B cell (primary cell): ENCODE data around the gene MAPKAPK3. TPM values are rescaled to one million over a fixed set of nuclear protein-coding genes. Genes with fewer than 3 reads are reported as not detected.

Experiments used
- ATAC-seq: fragments of 200-7000 bp; cut with Tn5 transposase; one replicate; pipeline ENCODE4 v1.10.0; 2021; ENCODE audit warnings: low read depth, mild to moderate bottlenecking, moderate number of reproducible peaks, moderate library complexity
- CTCF ChIA-PET: fragments of 350-600 bp; sonication (Branson Sonifier 250); formaldehyde crosslinking; loops from one replicate; lab custom pipeline; 2021; ENCODE audit warnings: antibody characterized with exemption, inconsistent platforms; lab: Charles Lee
- POLR2A ChIA-PET: fragments of 350-600 bp; sonication (Branson Sonifier 250); formaldehyde crosslinking; loops from one replicate; lab custom pipeline; 2021; ENCODE audit warnings: antibody characterized with exemption; lab: Charles Lee
- DNase-seq: peaks from one replicate; pipeline ENCODE4 v3.0.0; 2013
- H2AFZ ChIP-seq: 2 replicates; pipeline ENCODE4 v1.6.1; 2012; ENCODE audit warnings: mild to moderate bottlenecking, low read depth, low read length; ENCODE audit not compliant: insufficient read depth, poor library complexity, severe bottlenecking
- H3K27ac ChIP-seq, 2 donors: 1 replicate in 1 of 2; 2 replicates in 1 of 2; pipeline ENCODE4 v1.5.1; 2012 to 2013; ENCODE audit warnings: low read length in 2 of 2, mild to moderate bottlenecking in 2 of 2, moderate library complexity in 1 of 2
- H3K27me3 ChIP-seq, 4 experiments: fragments of 200-600 bp in 1 of 4; sonication (generic) in 1 of 4; replicated peaks in 1 of 4; 1 replicate in 2 of 4; 2 replicates in 2 of 4; pipeline versions ENCODE4 v1.6.1 to v1.7.0; 2013 to 2016; ENCODE audit warnings: low read length in 3 of 4, mild to moderate bottlenecking in 2 of 4, mixed read lengths in 1 of 4, moderate library complexity in 1 of 4; ENCODE audit not compliant: insufficient read depth in 4 of 4, control insufficient read depth in 3 of 4; ENCODE audit errors: control extremely low read depth in 1 of 4
- H3K36me3 ChIP-seq, 2 experiments: replicated peaks in 1 of 2; 1 replicate in 1 of 2; 2 replicates in 1 of 2; pipeline versions ENCODE4 v1.6.1 to v1.7.1; 2013; ENCODE audit warnings: low read length in 1 of 2; ENCODE audit not compliant: insufficient read depth in 2 of 2, control insufficient read depth in 1 of 2; ENCODE audit errors: control extremely low read depth in 1 of 2, extremely low read depth in 1 of 2
- H3K4me1 ChIP-seq, 2 donors: fragments of 200-600 bp in 1 of 2; sonication (generic) in 1 of 2; 1 replicate in 1 of 2; 2 replicates in 1 of 2; pipeline versions ENCODE4 v1.5.1 to v1.6.1; 2013 to 2017; ENCODE audit warnings: low read length in 2 of 2; ENCODE audit not compliant: control insufficient read depth in 2 of 2, insufficient read depth in 2 of 2
- H3K4me2 ChIP-seq: replicated peaks from 2 replicates; pipeline ENCODE3; 2012; ENCODE audit warnings: mild to moderate bottlenecking, low read depth, low read length; ENCODE audit not compliant: poor library complexity, severe bottlenecking
- H3K4me3 ChIP-seq, 5 experiments: fragments of 200-600 bp in 1 of 5; sonication (generic) in 1 of 5; 1 replicate in 3 of 5; 2 replicates in 2 of 5; pipeline versions ENCODE4 v1.5.1 to v1.7.0; 2011 to 2016; ENCODE audit warnings: low read length in 4 of 5, mild to moderate bottlenecking in 4 of 5, low read depth in 2 of 5, control low read depth in 1 of 5, moderate library complexity in 1 of 5; ENCODE audit not compliant: insufficient read depth in 1 of 5; ENCODE audit errors: control extremely low read depth in 1 of 5, extremely low read depth in 1 of 5
- H3K79me2 ChIP-seq: fragments of 200-600 bp; sonication (generic); one replicate; pipeline ENCODE4 v1.6.0; 2016; ENCODE audit warnings: low read length; ENCODE audit not compliant: control insufficient read depth, insufficient read depth
- H3K9ac ChIP-seq: fragments of 200-600 bp; sonication (generic); 2 replicates; pipeline ENCODE4 v1.6.1; 2017; ENCODE audit warnings: mild to moderate bottlenecking, low read length, moderate library complexity
- H3K9me3 ChIP-seq, 3 donors: one replicate each; pipeline versions ENCODE4 v1.6.1 to v1.7.1; 2013; ENCODE audit warnings: low read length in 2 of 3; ENCODE audit not compliant: control insufficient read depth in 2 of 3, insufficient read depth in 1 of 3; ENCODE audit errors: control extremely low read depth in 1 of 3
- H4K20me1 ChIP-seq: 2 replicates; pipeline ENCODE4 v1.6.0; 2012; ENCODE audit warnings: mild to moderate bottlenecking, low read length; ENCODE audit not compliant: insufficient read depth, control insufficient read depth, poor library complexity, severe bottlenecking
- H3K27ac Mint-ChIP-seq: one replicate; pipeline ENCODE4 v1.8.0; 2021; ENCODE audit warnings: mixed read lengths
- H3K27me3 Mint-ChIP-seq: one replicate; pipeline ENCODE4 v1.8.0; 2021; ENCODE audit warnings: mixed read lengths
- H3K4me1 Mint-ChIP-seq: one replicate; pipeline ENCODE4 v1.8.0; 2021; ENCODE audit warnings: mixed read lengths
- H3K4me3 Mint-ChIP-seq: one replicate; pipeline ENCODE4 v1.8.0; 2021; ENCODE audit warnings: mixed read lengths
- H3K9me3 Mint-ChIP-seq: one replicate; pipeline ENCODE4 v1.8.0; 2022; ENCODE audit warnings: mixed read lengths; ENCODE audit not compliant: insufficient read depth
- EZH2 ChIP-seq: IDR thresholded peaks from 2 replicates; pipeline ENCODE4 v1.6.1; 2012; ENCODE audit warnings: borderline replicate concordance, low read depth, mild to moderate bottlenecking, moderate library complexity, low read length; ENCODE audit not compliant: insufficient read depth, poor library complexity, severe bottlenecking
- WGBS: methylation state at CpG from one replicate; pipeline ENCODE4 v1.1.5; 2013; ENCODE audit warnings: missing lambda C conversion rate; ENCODE audit not compliant: insufficient coverage; 5-methylcytosine and 5-hydroxymethylcytosine counted together
- intact Hi-C: fragments of 100-400 bp; cut with micrococcal nuclease; formaldehyde crosslinking; loops from one replicate; pipeline ENCODE4 v1.10.0; 2022
- polyA plus RNA-seq: library from polyadenylated mRNA; depleted of rRNA; stranded (reverse); fragments of >200 nt; gene quantifications from 2 replicates; pipeline ENCODE4 v1.2.3, GENCODE V29; 2012
- total RNA-seq, 2 donors: library from RNA; stranded (reverse); fragments of 120-200 nt in 1 of 2; gene quantifications; 1 replicate in 1 of 2; 2 replicates in 1 of 2; pipeline versions ENCODE4 v1.2.3 to v1.2.4, GENCODE V29; 2013 to 2022
- TF ChIP-seq, protein P1 (sequence below): fragments of 200-600 bp; IDR thresholded peaks from one replicate; pipeline ENCODE4 v1.8.0; 2022; ENCODE audit warnings: antibody characterized with exemption, mild to moderate bottlenecking

Gene MAPKAPK3
- total and polyA plus RNA-seq, 2 donors (not counting 1 experiment from before 2014, with no cell fraction given): 17.8 to 18.8 TPM

DNA sequence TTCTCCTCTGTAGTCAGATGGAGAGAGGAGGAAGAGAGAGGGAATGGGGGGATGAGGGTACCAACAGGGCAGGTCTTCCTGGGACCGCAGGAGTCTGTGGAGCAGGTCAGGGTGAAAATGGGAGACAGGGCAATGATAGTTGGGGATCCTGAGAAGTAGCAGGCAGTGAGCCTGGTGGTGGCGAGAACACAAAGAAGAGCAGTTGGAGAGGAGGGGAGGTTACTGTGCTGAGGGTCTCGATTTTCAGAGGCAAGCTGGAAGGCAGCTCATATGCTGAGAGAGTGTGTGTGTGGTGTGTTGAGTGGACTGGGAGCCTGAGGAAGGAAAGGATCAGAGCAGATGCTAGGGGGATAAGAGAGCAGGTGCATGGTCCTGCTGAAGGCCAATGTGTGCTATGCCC, 55.7 kb downstream of the MAPKAPK3 start:
- H3K4me1 Mint-ChIP-seq: peaks cover 9% of the 10 kb centered on the region
- H3K27ac ChIP-seq: no peak overlapping the region
- peak overlapping the region; percentile 9 for H3K4me3 Mint-ChIP-seq
- no peak for DNase-seq
- ChIA-PET POLR2A (no interaction called here), CTCF (no interaction called here)
- H2AFZ ChIP-seq: no peak overlapping the region
- no peak overlapping the region for H3K27ac Mint-ChIP-seq
- no peak overlapping the region for H3K9ac ChIP-seq
- 83% methylated on average over 3 of the region's 3 CpGs for WGBS
- no peaks in the 10 kb centered on the region for H3K9me3 Mint-ChIP-seq
- peaks cover 0 to 37% (median 22%) of the 10 kb centered on the region in 4 experiments for H3K27me3 ChIP-seq
- H3K4me3 ChIP-seq: no peak overlapping the region
- H3K4me2 ChIP-seq: no peak overlapping the region
- no peaks in the 10 kb centered on the region for H3K79me2 ChIP-seq
- TF ChIP-seq, protein P1, sequence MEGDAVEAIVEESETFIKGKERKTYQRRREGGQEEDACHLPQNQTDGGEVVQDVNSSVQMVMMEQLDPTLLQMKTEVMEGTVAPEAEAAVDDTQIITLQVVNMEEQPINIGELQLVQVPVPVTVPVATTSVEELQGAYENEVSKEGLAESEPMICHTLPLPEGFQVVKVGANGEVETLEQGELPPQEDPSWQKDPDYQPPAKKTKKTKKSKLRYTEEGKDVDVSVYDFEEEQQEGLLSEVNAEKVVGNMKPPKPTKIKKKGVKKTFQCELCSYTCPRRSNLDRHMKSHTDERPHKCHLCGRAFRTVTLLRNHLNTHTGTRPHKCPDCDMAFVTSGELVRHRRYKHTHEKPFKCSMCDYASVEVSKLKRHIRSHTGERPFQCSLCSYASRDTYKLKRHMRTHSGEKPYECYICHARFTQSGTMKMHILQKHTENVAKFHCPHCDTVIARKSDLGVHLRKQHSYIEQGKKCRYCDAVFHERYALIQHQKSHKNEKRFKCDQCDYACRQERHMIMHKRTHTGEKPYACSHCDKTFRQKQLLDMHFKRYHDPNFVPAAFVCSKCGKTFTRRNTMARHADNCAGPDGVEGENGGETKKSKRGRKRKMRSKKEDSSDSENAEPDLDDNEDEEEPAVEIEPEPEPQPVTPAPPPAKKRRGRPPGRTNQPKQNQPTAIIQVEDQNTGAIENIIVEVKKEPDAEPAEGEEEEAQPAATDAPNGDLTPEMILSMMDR: no peak
- no peak for TF ChIP-seq EZH2
- no peaks in the 10 kb centered on the region for H3K9me3 ChIP-seq
- ATAC-seq: no peak
- intact Hi-C loops: no loop called here
- no peaks in the 10 kb centered on the region for H4K20me1 ChIP-seq
- H3K27me3 Mint-ChIP-seq: peaks cover 45% of the 10 kb centered on the region
- peaks cover 3 to 12% of the 10 kb centered on the region in 2 donors for H3K4me1 ChIP-seq
- no peaks in the 10 kb centered on the region for H3K36me3 ChIP-seq

DNA sequence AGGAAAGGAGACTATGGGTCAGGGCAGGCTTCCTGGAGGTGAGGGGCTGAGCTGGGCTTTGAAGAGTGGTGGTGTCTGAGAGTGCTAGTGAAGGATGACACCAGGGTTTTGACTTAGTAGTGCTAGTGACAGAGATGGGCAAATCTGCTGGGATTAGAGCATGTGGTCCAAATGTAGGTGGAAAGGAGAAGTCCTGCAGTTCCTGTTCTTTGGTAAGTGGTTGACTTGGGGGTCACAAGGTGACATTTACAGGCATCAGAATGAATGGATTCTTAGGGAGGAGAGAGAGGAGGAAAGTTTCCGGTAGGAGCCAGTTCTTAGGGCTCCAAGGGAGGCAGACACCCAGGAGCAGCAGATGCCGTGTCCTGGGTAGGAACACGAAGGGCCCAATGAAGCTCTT, 57.0 kb downstream of the MAPKAPK3 start:
- H3K27me3 Mint-ChIP-seq: peaks cover 49% of the 10 kb centered on the region
- Histone ChIP-seq H3K79me2 (no peaks in the 10 kb centered on the region), H3K27ac (no peak overlapping the region), H4K20me1 (no peaks in the 10 kb centered on the region), H3K9ac (no peak overlapping the region), H3K4me2 (peak overlapping the region; percentile 87), H3K4me3 (no peak overlapping the region), H3K9me3 (no peaks in the 10 kb centered on the region), H2AFZ (no peak overlapping the region), H3K36me3 (no peaks in the 10 kb centered on the region), H3K4me1 (peaks cover 3 to 12% of the 10 kb centered on the region in 2 donors), H3K27me3 (peaks cover 0 to 43% (median 26%) of the 10 kb centered on the region in 4 experiments)
- intact Hi-C loops: no loop called here
- no peak overlapping the region for H3K27ac Mint-ChIP-seq
- peaks cover 9% of the 10 kb centered on the region for H3K4me1 Mint-ChIP-seq
- H3K4me3 Mint-ChIP-seq: peak overlapping the region; percentile 72
- DNase-seq (peak; percentile 17), ATAC-seq (no peak)
- POLR2A ChIA-PET: no interaction called here
- no peaks in the 10 kb centered on the region for H3K9me3 Mint-ChIP-seq
- TF ChIP-seq EZH2: no peak
- CTCF ChIA-PET: no interaction called here
- 48% methylated on average over 3 of the region's 3 CpGs for WGBS
